CD4-positive, alpha-beta T cell treated with Interleukin-17A for 1 hour (primary cell): ENCODE results near the gene GPR152.

Source experiments
- DNase-seq: peaks from one replicate; pipeline ENCODE4 v3.0.0-alpha.2; 2020

GPR152 gene

DNA sequence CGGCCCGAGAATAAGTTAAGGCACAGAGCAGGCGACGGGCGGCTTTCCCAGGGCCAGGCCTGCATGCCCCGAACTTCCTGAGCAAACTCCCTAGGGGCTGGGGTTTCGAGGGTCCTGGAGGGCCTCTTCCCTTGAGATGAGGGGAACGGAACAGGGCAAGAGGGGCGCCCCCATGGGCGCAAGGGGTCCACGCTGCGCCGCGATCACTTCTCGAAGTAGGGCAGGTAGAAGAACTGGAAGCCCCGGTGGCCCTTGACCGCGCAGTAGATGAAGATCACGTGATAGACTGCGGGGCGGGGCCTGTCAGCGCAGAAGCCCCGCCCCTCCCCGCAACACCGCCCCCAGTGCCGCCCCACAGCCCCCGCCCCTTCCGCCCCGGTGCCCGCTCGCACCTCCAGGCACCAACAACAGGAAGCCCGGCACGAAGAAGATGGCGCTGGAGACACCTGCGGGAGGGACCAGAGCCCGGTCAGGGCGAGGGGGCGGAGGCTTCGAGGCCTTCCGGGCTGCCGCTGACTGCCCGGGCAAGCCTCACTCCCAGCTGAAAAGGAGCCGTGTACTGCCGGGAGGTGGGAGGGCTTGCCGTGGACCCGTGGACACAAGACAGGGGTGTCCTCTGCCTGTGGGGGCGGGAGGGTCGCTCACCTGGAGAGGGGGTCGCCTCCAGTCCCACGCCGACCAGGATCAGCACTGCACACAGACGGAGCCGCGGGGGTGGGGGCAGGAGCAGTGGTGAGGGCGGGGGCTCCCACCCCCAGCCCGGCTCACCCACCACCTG lies 12.1 kb upstream of the GPR152 start:
- peak; percentile 96 for DNase-seq

- DNase-seq: no peak
Observed at GRCh38 chr11:67463680-67464410, 11.3 kb upstream of the GPR152 start.

GRCh38 chr11:67463186-67463585 lies 10.7 kb upstream of the GPR152 start:
- DNase-seq: no peak

- DNase-seq: no peak
Observed at GRCh38 chr11:67458266-67458665, 5.7 kb upstream of the GPR152 start.

- no peak for DNase-seq
Observed at GRCh38 chr11:67457453-67457852, 4.9 kb upstream of the GPR152 start.

DNA sequence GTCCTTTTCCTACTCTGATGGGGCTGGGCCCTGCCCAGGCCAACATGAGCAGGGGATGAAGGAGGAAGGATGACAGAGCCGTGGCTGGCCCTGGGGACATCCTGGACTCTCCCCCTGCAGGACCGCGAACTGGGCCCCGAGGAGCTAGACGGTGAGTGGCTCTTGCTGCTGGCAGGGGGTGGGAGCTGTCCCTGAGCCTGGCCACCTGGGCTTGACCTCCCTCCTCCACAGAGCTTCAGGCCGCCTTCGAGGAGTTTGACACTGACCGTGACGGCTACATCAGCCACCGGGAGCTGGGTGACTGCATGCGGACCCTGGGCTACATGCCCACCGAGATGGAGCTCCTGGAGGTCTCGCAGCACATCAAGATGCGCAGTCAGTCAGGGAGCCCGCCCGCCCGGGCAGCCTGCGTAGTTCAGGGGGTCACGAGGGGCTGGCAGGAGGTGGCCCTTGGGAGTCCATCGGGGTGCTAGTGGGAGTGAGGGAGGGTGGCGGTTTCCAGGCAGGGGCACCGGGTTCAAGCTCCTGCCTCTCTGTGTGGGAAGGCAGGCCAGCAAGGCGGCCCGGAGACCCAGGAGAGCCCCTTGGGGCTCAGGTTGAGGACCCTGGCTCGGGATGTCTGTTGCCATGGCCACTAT lies 3.7 kb upstream of the GPR152 start:
- DNase-seq: no peak

DNA sequence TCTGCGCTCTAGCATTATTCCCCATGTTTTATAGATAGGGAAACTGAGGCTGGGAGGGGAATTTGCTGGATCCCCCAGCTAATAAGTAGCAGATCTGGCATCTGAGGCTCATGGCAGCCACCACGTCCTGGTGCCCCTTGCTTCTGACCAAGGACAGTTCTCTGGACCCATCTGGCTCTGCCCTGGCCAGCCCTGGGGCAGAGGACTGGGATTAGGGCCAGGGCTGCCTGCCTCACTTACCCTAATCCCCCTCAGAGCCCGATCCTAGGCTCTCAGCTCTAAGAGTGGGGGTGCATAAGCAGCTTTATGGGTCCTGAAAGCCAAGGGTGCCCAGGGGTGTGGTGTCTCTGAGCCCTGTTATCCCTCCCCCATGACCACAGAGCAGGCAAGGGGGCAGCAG lies 2.5 kb upstream of the GPR152 start, which contains the start of gene CABP4:
Gene CABP4, plus strand, starts transcription at position 301 of the 400 bp plus-strand sequence. Its CDS starts 70 bp downstream, at position 371.
- no peak for DNase-seq

- no peak for DNase-seq
Observed at GRCh38 chr11:67453816-67454732, 1.5 kb upstream of the GPR152 start.

GRCh38 chr11:67451658-67451976 lies 912 bp downstream of the GPR152 start:
- no peak for DNase-seq

GRCh38 chr11:67450796-67451657 lies 1.5 kb downstream of the GPR152 start:
- DNase-seq: no peak

GRCh38 chr11:67449116-67449844 lies 3.2 kb downstream of the GPR152 start:
- DNase-seq: no peak

DNA sequence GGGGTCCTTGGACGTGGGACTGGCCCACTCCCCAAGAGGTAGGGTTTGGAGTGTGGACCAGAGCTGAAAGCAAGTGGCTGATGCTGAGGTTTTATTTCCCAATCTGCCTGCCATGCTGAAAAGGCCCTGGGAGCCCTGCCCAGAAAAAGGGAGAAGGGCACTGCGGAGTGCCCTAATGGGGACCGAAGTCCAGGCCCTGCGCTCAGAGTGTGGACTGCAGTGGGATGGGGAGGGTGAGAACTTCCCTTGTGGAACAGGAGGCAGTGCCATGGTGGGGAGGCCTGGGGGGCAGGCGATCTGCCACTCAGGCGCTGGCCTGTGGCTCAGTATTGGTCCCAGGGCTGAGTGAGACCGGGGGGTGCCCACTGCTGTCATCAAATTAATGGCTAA lies 4.3 kb downstream of the GPR152 start:
- no peak for DNase-seq

DNA sequence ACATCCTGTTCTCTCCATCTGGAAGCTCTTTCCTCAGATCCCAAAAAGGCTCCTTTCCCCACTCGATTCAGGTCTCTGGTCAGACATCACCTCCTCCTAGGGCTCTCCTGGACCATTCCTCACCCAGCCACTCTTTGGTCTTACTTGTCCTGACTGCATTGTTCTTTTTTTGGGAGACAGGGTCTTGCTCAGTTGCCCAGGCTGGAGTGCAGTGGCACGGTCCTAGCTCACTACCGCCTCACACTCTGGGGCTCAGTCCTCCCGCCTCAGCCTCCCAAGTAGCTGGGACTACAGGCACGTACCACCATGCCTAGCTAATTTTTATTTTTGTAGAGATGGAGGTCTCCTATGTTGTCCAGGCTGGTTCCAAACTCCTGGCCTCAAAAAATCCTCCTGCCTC lies 7.0 kb downstream of the GPR152 start:
- DNase-seq: no peak

DNA sequence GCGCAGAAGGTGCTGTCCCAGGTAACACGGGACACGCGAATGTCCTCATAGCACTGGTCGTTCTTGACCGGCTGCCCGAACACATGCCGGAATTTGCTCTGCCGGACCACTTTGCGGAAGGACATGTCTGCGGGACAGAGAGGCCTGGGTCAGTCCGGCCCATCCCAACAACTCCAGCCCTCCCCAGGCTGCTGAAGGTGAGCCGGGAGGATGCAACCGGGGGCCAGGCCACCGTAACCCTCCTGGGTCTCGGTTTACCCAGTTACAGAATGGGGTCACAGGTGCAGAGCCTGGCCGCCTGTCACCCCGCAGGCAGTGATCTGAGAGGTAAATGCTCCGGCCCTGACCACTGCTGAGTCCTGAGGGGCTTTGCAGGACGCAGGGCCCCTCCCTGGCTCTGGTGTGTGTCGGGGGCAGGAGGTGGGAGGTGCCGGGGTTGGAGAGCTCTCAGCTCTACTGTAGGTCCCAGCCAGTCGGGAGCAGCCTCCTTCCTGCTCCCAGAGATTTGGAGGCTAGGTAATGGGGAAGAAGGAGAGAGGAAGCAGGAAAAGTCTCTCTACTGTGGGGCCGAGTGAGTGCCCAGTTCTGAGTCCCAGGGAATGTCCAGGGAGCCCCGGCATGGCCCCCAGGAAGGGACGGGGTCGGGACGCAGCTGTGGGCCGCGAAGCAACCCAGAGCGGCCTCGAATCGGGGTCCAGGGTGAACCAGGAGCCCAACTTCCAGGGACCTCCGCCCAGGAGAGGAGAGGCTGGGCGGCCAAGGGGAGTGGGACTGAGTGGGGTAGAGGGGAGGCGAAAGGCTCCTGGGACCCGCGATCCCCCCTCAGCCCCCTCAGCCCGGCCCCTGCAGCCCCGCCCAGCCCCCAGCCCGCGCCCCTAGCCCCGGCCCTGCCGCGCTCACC lies 9.8 kb downstream of the GPR152 start:
- DNase-seq: peak; percentile 6

GRCh38 chr11:67441731-67442351 lies 10.7 kb downstream of the GPR152 start:
- DNase-seq: peak; percentile 53

GRCh38 chr11:67441098-67441563 lies 11.4 kb downstream of the GPR152 start:
- DNase-seq: peak; percentile 16

DNA sequence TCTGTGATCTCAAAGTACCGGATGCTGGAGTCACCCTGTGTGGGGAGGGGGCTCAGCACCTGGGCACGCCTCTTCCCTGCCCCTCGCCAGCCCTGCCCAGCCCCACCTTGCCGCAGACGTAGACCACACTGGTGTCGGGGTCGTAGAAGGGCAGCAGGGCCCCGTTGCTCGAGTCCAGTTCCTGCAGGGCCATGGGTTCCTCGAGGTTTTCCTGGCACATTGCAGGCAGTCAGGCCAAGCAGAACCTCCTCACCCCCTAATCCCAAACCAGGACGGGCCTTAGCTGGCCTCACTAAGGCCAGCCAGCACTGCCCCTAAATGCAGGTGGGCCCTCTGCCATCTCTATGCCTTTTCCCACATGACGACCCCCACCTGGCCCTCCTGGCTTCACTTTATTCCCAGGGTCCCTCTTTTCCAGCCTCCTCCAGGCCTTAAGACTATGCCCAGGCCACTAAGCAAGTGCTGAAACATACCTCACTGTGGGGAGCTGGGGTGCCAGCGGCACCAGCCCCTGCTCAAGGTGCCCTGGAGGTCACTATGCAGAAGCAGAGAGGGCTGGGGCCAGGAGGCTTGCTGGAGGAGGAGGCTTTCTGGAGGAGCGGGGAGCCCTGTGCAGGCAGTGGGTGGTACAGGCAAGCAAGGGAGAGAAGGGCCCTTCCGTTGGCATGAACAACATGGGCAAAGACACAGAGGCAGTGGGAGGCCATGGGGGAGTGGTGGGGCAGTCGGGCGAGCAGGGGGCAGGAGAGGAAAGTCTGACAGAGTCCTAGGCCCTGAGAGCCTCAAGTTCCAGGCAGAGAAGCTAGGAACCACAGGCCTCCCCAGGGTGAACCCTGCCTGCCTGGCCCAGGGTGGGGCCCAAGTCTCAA lies 12.1 kb downstream of the GPR152 start:
- DNase-seq: peak; percentile 39
